ENCODE measurements around the gene SUSD1. TPM values are rescaled to one million over a fixed set of nuclear protein-coding genes. Genes with fewer than 3 reads are reported as not detected.

SUSD1 gene
- total RNA-seq = 10 to 100 TPM in 3 of 4 donors, 1 to 10 TPM in 1; 9.5 to 17.3 (median 13.6) TPM

DNA sequence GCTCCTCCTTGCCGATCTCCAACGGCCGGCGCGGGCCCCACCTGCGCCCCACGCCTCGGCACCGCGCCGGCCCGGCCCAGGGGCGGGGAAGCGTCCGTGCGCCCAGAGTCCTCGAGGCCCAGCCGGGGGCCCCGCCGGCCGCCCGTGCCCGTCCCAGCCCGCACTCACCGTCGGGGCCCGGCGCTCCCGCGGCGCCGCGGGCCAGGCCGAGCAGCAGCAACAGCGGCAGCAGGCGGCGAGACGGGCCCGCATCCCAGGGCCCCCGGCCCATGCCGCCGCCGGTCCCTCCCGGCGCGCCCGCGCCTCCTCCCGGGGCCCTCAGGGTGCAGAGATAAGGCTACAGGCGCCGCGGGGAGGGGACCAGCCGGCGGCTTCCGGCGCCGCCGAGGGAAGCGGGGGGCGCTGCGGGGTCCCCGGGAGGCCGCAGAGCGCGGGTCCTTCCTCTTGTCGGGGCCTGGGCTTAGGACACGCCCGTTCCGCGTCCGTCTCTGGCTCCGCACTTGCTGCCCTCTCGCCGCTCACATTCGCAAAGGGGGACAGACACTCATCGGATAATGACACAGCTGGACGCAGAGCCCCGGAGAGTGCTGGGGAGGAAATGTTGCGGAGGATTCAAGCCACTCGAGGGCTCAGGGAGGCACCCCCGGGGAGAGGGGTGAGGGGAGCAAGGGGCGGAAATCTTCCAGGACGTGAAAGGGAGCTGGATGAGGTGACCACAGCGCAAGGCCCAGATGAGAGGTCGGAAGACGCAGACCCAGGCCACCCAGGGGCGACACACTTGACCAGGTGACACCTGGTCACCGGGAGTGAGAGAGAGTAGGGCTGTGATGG, at the start of gene SUSD1:
Gene SUSD1 (minus strand): TSS at position 333 of the 831 bp plus-strand sequence. CDS start 62 bp downstream, at position 271.
- peak within 1 kb of the TSS in 2 of 3 donors; percentile 60 to 68 for H3K4me3 ChIP-seq (replicated peaks in 1 of 3)
- intact Hi-C loops (cut with DNase I) = loop anchor here (10.0 kb wide), 1 partner anchor 150 kb away; no protein-coding TSS in a partner anchor
- peaks cover 1 to 15% of the 10 kb centered on the region in 2 donors for H3K4me1 ChIP-seq
- TF ChIP-seq, protein P1, sequence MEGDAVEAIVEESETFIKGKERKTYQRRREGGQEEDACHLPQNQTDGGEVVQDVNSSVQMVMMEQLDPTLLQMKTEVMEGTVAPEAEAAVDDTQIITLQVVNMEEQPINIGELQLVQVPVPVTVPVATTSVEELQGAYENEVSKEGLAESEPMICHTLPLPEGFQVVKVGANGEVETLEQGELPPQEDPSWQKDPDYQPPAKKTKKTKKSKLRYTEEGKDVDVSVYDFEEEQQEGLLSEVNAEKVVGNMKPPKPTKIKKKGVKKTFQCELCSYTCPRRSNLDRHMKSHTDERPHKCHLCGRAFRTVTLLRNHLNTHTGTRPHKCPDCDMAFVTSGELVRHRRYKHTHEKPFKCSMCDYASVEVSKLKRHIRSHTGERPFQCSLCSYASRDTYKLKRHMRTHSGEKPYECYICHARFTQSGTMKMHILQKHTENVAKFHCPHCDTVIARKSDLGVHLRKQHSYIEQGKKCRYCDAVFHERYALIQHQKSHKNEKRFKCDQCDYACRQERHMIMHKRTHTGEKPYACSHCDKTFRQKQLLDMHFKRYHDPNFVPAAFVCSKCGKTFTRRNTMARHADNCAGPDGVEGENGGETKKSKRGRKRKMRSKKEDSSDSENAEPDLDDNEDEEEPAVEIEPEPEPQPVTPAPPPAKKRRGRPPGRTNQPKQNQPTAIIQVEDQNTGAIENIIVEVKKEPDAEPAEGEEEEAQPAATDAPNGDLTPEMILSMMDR (IDR thresholded peaks at IDR 0.05) = no peak
- no peak for TF ChIP-seq POLR2A (IDR thresholded peaks at IDR 0.05)
- H3K36me3 ChIP-seq = no peaks in the 10 kb centered on the region
- H3K27me3 ChIP-seq = no peaks in the 10 kb centered on the region
- no peak within 1 kb of the TSS for H3K27ac ChIP-seq
- DNase-seq = peak; percentile 27 to 28
- no peaks in the 10 kb centered on the region for H3K9me3 ChIP-seq
- 4 to 7% methylated on average over 14 to 24 of the region's 88 CpGs for WGBS, 2 donors

DNA sequence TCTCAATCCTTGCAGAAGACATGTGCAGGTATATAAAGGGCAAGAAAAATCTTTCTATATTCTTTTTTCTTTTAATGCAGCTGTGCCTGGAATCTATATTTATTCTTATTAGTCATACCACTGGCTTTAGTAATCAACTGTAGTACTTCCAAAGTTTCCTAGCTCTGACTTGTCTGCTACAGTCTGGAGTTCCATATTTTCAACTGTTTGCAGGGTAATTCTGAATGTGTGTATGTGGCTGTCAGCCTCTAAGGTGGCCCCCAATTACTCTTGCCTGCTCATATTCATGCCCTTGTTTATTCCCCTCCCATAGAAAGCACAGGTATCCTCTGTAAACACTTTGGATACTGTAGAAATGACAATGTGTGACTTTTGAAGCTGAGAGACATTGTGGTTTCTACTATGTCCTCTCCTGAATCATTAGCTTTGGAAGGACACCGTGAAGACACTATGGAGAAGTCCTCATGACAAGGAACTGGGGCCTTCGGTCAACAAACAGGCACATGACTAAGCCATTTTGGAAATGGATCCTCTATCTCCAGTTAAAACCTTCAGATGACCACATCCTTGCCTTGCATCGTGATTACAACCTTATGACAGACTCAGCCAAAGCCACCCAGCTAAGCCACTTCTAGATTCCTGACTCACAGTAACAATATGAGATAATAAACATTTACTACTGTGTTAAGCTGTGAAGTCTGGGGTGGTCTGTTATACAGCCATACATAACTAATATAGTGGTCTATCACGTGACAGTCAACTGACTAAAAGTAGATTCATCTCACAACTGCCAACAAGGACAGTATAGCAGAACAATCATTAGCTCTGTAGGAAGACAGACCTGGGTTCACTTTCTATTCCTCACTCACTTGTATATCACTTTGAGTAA, 49.5 kb upstream of the SUSD1 start:
- H3K27me3 ChIP-seq = no peaks in the 10 kb centered on the region
- no peaks in the 10 kb centered on the region for H3K4me1 ChIP-seq
- H3K27ac ChIP-seq = no peak overlapping the region
- H3K4me3 ChIP-seq (replicated peaks in 1 of 3) = no peak overlapping the region
- TF ChIP-seq, protein P1 (IDR thresholded peaks at IDR 0.05) = no peak
- no peak for TF ChIP-seq POLR2A (IDR thresholded peaks at IDR 0.05)
- no peaks in the 10 kb centered on the region for H3K9me3 ChIP-seq
- intact Hi-C loops (cut with DNase I) = no loop called here
- DNase-seq = no peak
- 95 to 96% methylated on average over 4 of the region's 4 CpGs for WGBS, 2 donors
- peaks cover 6 to 9% of the 10 kb centered on the region in 2 donors for H3K36me3 ChIP-seq

DNA sequence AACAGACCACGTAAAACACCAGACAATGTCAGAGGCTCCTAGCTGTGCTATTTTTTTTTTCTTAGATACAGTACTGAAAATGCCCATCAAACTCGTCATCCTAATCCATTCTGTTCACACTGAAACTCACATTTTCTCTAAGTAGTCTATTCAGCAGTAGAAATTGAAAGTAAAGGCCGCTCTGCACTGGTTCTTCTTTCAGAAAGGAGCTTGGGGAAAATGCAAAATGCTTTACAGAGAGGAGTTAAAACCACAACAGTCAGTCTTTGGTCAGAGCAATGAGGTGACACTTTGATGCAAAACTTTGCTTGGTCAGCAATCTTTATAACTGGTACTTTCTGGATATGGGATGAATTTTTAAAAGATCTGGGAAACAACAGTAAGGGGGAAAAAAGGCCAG, 43.8 kb upstream of the SUSD1 start:
- no peaks in the 10 kb centered on the region for H3K27me3 ChIP-seq
- DNase-seq = no peak
- no peaks in the 10 kb centered on the region for H3K4me1 ChIP-seq
- H3K9me3 ChIP-seq = no peaks in the 10 kb centered on the region
- intact Hi-C loops (cut with DNase I) = no loop called here
- no peak overlapping the region for H3K4me3 ChIP-seq (replicated peaks in 1 of 3)
- no peak for TF ChIP-seq POLR2A (IDR thresholded peaks at IDR 0.05)
- TF ChIP-seq, protein P1 (IDR thresholded peaks at IDR 0.05) = no peak
- no peak overlapping the region for H3K27ac ChIP-seq
- peaks cover 0 to 5% of the 10 kb centered on the region in 2 donors for H3K36me3 ChIP-seq
- 85 to 93% methylated on average over 3 of the region's 3 CpGs for WGBS, 2 donors

DNA sequence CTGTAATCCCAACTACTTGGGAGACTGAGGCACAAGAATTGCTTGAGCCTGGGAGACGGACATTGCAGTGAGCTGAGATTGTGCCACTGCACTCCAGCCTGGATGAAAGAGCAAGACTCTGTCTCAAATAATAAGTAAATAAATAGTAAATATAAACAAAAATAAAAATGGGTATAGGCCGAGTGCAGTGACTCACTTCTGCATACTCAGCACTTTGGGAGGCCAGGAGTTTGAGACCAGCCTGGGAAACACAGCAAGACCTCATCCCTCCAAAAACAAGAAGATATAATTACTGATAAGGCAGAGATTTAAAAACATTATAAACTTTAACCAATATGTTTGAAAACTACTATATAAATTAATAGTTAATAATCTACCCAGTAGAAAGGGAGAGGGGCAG, 37.8 kb upstream of the SUSD1 start:
- Histone ChIP-seq H3K27ac (no peak overlapping the region), H3K27me3 (no peaks in the 10 kb centered on the region), H3K4me1 (peaks cover 8 to 9% of the 10 kb centered on the region in 2 donors), H3K9me3 (no peaks in the 10 kb centered on the region), H3K4me3 (replicated peaks in 1 of 3) (no peak overlapping the region), H3K36me3 (no peaks in the 10 kb centered on the region)
- WGBS, 2 donors = 95 to 97% methylated on average over 2 of the region's 2 CpGs
- TF ChIP-seq, protein P1 (IDR thresholded peaks at IDR 0.05) = no peak
- TF ChIP-seq POLR2A (IDR thresholded peaks at IDR 0.05) = no peak
- intact Hi-C loops (cut with DNase I) = no loop called here
- no peak for DNase-seq
